ENCODE measurements around the gene FBN3. TPM values are rescaled to one million over a fixed set of nuclear protein-coding genes. Genes with fewer than 3 reads are reported as not detected.

Gene FBN3
- polyA plus RNA-seq, 1 of the 3 experiments (the other 2 are of a cell fraction): not detected

DNA sequence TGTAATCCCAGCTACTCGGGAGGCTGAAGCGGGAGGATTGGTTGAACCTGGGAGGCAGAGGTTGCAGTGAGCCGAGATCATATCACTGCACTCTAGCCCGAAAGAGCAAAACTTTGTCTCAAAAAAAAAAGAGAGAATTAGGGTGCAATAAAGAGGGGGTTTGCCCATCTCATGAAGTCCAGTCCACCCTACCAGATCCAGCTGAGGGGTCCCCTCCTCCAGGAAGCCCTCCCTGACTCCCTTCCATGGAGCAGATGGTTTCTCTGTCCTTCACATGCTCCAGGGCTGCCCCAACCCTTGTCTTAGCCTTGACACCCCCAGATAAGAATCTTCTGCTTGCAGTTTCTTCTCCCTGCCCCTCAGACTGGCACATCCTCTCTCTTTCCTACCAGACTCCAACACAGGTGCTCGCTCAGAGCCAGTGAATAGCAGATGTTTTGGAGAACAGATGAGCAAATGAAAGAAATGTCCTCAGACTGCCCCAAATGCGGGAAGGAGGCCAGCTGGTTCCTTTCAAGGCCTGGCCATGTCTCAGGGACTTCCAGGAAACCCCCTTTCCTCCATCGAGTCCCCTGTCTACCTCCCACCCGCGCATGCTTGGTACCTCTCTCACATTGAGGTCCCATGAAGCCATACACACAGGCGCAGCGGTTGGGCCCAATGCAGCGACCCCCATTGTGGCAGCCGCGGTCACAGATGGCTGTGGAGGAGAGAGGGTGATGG lies 5.0 kb downstream of the FBN3 start:
- TF ChIP-seq, protein P1, sequence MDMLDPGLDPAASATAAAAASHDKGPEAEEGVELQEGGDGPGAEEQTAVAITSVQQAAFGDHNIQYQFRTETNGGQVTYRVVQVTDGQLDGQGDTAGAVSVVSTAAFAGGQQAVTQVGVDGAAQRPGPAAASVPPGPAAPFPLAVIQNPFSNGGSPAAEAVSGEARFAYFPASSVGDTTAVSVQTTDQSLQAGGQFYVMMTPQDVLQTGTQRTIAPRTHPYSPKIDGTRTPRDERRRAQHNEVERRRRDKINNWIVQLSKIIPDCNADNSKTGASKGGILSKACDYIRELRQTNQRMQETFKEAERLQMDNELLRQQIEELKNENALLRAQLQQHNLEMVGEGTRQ (IDR thresholded peaks at IDR 0.05; ENCODE audit: borderline replicate concordance, low read depth, low read length): no peak
- no peak for TF ChIP-seq MXI1 (IDR thresholded peaks at IDR 0.05; ENCODE audit: low read depth, low read length)
- TF ChIP-seq RXRA (IDR thresholded peaks at IDR 0.05; ENCODE audit: borderline replicate concordance, low read depth): no peak
- TF ChIP-seq, protein P2, sequence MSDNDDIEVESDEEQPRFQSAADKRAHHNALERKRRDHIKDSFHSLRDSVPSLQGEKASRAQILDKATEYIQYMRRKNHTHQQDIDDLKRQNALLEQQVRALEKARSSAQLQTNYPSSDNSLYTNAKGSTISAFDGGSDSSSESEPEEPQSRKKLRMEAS (IDR thresholded peaks at IDR 0.05; ENCODE audit: low read depth): no peak
- TF ChIP-seq POLR2AphosphoS5 (IDR thresholded peaks at IDR 0.05; ENCODE audit: low read depth, low read length): no peak
- no peak for TF ChIP-seq RCOR1 (IDR thresholded peaks at IDR 0.05; ENCODE audit: low read length)
- TF ChIP-seq TAF1 (IDR thresholded peaks at IDR 0.05; ENCODE audit: borderline replicate concordance, low read depth, low read length): no peak
- no peak for TF ChIP-seq RFX5 (IDR thresholded peaks at IDR 0.05; ENCODE audit: low read length)
- TF ChIP-seq EP300 (IDR thresholded peaks at IDR 0.05; ENCODE audit: borderline replicate concordance in 1 of 2, low read depth in 1 of 2, low read length in 1 of 2): no peak
- TF ChIP-seq NRF1 (IDR thresholded peaks at IDR 0.05; ENCODE audit: low read depth, low read length): no peak
- TF ChIP-seq GABPA (IDR thresholded peaks at IDR 0.05; ENCODE audit: low read depth): no peak
- TF ChIP-seq TEAD4 (IDR thresholded peaks at IDR 0.05; ENCODE audit: borderline replicate concordance, insufficient read depth): no peak
- TF ChIP-seq, protein P3, sequence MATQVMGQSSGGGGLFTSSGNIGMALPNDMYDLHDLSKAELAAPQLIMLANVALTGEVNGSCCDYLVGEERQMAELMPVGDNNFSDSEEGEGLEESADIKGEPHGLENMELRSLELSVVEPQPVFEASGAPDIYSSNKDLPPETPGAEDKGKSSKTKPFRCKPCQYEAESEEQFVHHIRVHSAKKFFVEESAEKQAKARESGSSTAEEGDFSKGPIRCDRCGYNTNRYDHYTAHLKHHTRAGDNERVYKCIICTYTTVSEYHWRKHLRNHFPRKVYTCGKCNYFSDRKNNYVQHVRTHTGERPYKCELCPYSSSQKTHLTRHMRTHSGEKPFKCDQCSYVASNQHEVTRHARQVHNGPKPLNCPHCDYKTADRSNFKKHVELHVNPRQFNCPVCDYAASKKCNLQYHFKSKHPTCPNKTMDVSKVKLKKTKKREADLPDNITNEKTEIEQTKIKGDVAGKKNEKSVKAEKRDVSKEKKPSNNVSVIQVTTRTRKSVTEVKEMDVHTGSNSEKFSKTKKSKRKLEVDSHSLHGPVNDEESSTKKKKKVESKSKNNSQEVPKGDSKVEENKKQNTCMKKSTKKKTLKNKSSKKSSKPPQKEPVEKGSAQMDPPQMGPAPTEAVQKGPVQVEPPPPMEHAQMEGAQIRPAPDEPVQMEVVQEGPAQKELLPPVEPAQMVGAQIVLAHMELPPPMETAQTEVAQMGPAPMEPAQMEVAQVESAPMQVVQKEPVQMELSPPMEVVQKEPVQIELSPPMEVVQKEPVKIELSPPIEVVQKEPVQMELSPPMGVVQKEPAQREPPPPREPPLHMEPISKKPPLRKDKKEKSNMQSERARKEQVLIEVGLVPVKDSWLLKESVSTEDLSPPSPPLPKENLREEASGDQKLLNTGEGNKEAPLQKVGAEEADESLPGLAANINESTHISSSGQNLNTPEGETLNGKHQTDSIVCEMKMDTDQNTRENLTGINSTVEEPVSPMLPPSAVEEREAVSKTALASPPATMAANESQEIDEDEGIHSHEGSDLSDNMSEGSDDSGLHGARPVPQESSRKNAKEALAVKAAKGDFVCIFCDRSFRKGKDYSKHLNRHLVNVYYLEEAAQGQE (IDR thresholded peaks at IDR 0.05; ENCODE audit: low read depth, low read length): no peak
- TF ChIP-seq TCF12 (IDR thresholded peaks at IDR 0.05): no peak
- TF ChIP-seq YY1 (IDR thresholded peaks at IDR 0.05; ENCODE audit: low read depth): no peak
- no peak for TF ChIP-seq CHD2 (IDR thresholded peaks at IDR 0.05; ENCODE audit: low read length, partially characterized antibody)
- TF ChIP-seq SMC3 (IDR thresholded peaks at IDR 0.05; ENCODE audit: low read depth, low read length): no peak
- TF ChIP-seq, protein P4, sequence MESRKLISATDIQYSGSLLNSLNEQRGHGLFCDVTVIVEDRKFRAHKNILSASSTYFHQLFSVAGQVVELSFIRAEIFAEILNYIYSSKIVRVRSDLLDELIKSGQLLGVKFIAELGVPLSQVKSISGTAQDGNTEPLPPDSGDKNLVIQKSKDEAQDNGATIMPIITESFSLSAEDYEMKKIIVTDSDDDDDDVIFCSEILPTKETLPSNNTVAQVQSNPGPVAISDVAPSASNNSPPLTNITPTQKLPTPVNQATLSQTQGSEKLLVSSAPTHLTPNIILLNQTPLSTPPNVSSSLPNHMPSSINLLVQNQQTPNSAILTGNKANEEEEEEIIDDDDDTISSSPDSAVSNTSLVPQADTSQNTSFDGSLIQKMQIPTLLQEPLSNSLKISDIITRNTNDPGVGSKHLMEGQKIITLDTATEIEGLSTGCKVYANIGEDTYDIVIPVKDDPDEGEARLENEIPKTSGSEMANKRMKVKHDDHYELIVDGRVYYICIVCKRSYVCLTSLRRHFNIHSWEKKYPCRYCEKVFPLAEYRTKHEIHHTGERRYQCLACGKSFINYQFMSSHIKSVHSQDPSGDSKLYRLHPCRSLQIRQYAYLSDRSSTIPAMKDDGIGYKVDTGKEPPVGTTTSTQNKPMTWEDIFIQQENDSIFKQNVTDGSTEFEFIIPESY (IDR thresholded peaks at IDR 0.05; ENCODE audit: borderline replicate concordance, low read depth): no peak
- no peak for TF ChIP-seq GATA2 (CRISPR knock-in tag; IDR thresholded peaks at IDR 0.05)
- H2AFZ ChIP-seq (ENCODE audit: low read depth): no peak overlapping the region
- 80% methylated on average over 14 of the region's 14 CpGs for WGBS (ENCODE audit: low lambda C conversion rate)
- H3K9ac ChIP-seq: no peak overlapping the region
- H4K20me1 ChIP-seq (ENCODE audit: insufficient read depth): no peaks in the 10 kb centered on the region
- ChIA-PET CTCF (no interaction called here), POLR2A (no interaction called here)
- H3K27me3 ChIP-seq (ENCODE audit: insufficient read depth): peaks cover 17% of the 10 kb centered on the region; the same call in 1 of the 2 replicates
- H3K4me2 ChIP-seq: no peak overlapping the region
- no peak overlapping the region for H3K4me3 ChIP-seq (ENCODE audit: low read depth in 2 of 2, low read length in 1 of 2)
- no peaks in the 10 kb centered on the region for H3F3A ChIP-seq (replicated peaks; ENCODE audit: insufficient read depth)
- DNase-seq: no peak
- H3K79me2 ChIP-seq (ENCODE audit: insufficient read depth): no peaks in the 10 kb centered on the region
- H3K9me3 ChIP-seq: no peaks in the 10 kb centered on the region
- H3K27ac ChIP-seq (ENCODE audit: low read depth in 2 of 2, low read length in 1 of 2): no peak overlapping the region
- H3K4me1 ChIP-seq (ENCODE audit: control insufficient read depth in 1 of 2, insufficient read depth in 2 of 2, low read depth in 1 of 2, low read length in 1 of 2): no peaks in the 10 kb centered on the region; a peak in 1 of 4 replicates
- no peaks in the 10 kb centered on the region for H3K9me2 ChIP-seq
- no peaks in the 10 kb centered on the region for H3K36me3 ChIP-seq (replicated peaks in 1 of 2; ENCODE audit: control insufficient read depth in 1 of 2, insufficient read depth in 2 of 2, low read length in 1 of 2)
